IMR-90 (cell line): ENCODE measurements around the gene ACADS. TPM values are rescaled to one million over a fixed set of nuclear protein-coding genes. Genes with fewer than 3 reads are reported as not detected.

ENCODE experiments used
- ATAC-seq: fragments of 200-7000 bp; cut with Tn5 transposase; 2 replicates; pipeline ENCODE4 v1.9.1; 2020; ENCODE audit warnings: low read depth, mild to moderate bottlenecking, moderate library complexity
- BruUV-seq: library from RNA; stranded (reverse); fragments of 400-500 nt; replicated peaks from 2 replicates; lab custom pipeline; 2021; lab: Mats Ljungman, UMichigan
- CTCF ChIA-PET: fragments of 300-600 bp; formaldehyde crosslinking; extraction: SDS; loops from one replicate; lab custom pipeline; 2021; ENCODE audit warnings: antibody characterized with exemption; lab: Yijun Ruan, JAX
- POLR2A ChIA-PET: fragments of 300-600 bp; sonication (Branson Sonifier 250); formaldehyde crosslinking; loops from one replicate; lab custom pipeline; 2022; ENCODE audit warnings: antibody characterized with exemption; ENCODE audit not compliant: unreplicated experiment; lab: Charles Lee
- DNase-seq: peaks from one replicate; pipeline ENCODE4 v3.0.0; 2013
- H2AFZ ChIP-seq: replicated peaks from 2 replicates; pipeline ENCODE3; 2013; ENCODE audit warnings: low read length, mild to moderate bottlenecking; ENCODE audit not compliant: poor library complexity
- H2AK5ac ChIP-seq: 2 replicates; pipeline ENCODE4 v1.6.1; 2013; ENCODE audit warnings: low read depth, low read length, inconsistent platforms
- H2AK9ac ChIP-seq: replicated peaks from 2 replicates; pipeline ENCODE3; 2013; ENCODE audit warnings: mild to moderate bottlenecking, low read depth, low read length, moderate library complexity; ENCODE audit not compliant: poor library complexity
- H2BK120ac ChIP-seq: 2 replicates; pipeline ENCODE4 v1.6.1; 2013; ENCODE audit warnings: low read depth, low read length, inconsistent platforms
- H2BK15ac ChIP-seq: 3 replicates; pipeline ENCODE4 v1.6.1; 2013; ENCODE audit warnings: low read depth, low read length, inconsistent platforms
- H2BK20ac ChIP-seq: 2 replicates; pipeline ENCODE4 v1.6.1; 2013; ENCODE audit warnings: low read depth, mild to moderate bottlenecking, inconsistent platforms, low read length, moderate library complexity
- H2BK5ac ChIP-seq: 2 replicates; pipeline ENCODE4 v1.6.1; 2013; ENCODE audit warnings: mild to moderate bottlenecking, low read depth, low read length, inconsistent platforms; ENCODE audit not compliant: poor library complexity, severe bottlenecking
- H3K14ac ChIP-seq: replicated peaks from 2 replicates; pipeline ENCODE4 v1.6.1; 2013; ENCODE audit warnings: low read depth, low read length, inconsistent platforms
- H3K18ac ChIP-seq: 2 replicates; pipeline ENCODE4 v1.6.1; 2013; ENCODE audit warnings: low read depth, low read length, control low read depth
- H3K23ac ChIP-seq: 2 replicates; pipeline ENCODE4 v1.6.1; 2013; ENCODE audit warnings: low read depth, low read length, inconsistent platforms
- H3K27ac ChIP-seq: 2 replicates; pipeline ENCODE4 v1.5.1; 2013; ENCODE audit warnings: mild to moderate bottlenecking, control low read depth, low read length; ENCODE audit not compliant: insufficient read depth
- H3K27me3 ChIP-seq: 2 replicates; pipeline ENCODE4 v1.6.1; 2013; ENCODE audit warnings: low read length; ENCODE audit not compliant: control insufficient read depth, insufficient read depth
- H3K36me3 ChIP-seq: 2 replicates; pipeline ENCODE4 v1.6.1; 2013; ENCODE audit warnings: low read length, mixed read lengths; ENCODE audit not compliant: control insufficient read depth, insufficient read depth
- H3K4ac ChIP-seq: 2 replicates; pipeline ENCODE4 v1.6.1; 2013; ENCODE audit warnings: low read depth, low read length, inconsistent platforms
- H3K4me1 ChIP-seq: 2 replicates; pipeline ENCODE4 v1.6.1; 2013; ENCODE audit warnings: low read length, mixed read lengths; ENCODE audit not compliant: control insufficient read depth, insufficient read depth
- H3K4me2 ChIP-seq: 2 replicates; pipeline ENCODE4 v1.6.1; 2013; ENCODE audit warnings: low read depth, mild to moderate bottlenecking, control low read depth, low read length, moderate library complexity
- H3K4me3 ChIP-seq: 2 replicates; pipeline ENCODE4 v1.5.1; 2013; ENCODE audit warnings: low read depth, mild to moderate bottlenecking, control low read depth, low read length, moderate library complexity; ENCODE audit not compliant: insufficient read depth
- H3K56ac ChIP-seq: 2 replicates; pipeline ENCODE4 v1.6.1; 2013; ENCODE audit warnings: low read length, inconsistent platforms; ENCODE audit not compliant: insufficient read depth; ENCODE audit errors: extremely low read depth
- H3K79me1 ChIP-seq, 2 experiments: 2 replicates each; pipeline ENCODE4 v1.6.1; 2013; ENCODE audit warnings: low read length in 2 of 2, inconsistent platforms in 1 of 2, low read depth in 1 of 2
- H3K9ac ChIP-seq: 2 replicates; pipeline ENCODE4 v1.6.1; 2013; ENCODE audit warnings: low read depth, low read length, control low read depth
- H3K9me1 ChIP-seq: 2 replicates; pipeline ENCODE4 v1.6.1; 2013; ENCODE audit warnings: low read length, inconsistent platforms; ENCODE audit not compliant: insufficient read depth
- H3K9me3 ChIP-seq: 2 replicates; pipeline ENCODE4 v1.6.1; 2013; ENCODE audit warnings: low read length; ENCODE audit not compliant: control insufficient read depth, insufficient read depth
- H4K20me1 ChIP-seq: 2 replicates; pipeline ENCODE4 v1.6.1; 2013; ENCODE audit warnings: low read length, inconsistent platforms; ENCODE audit not compliant: insufficient read depth
- H4K5ac ChIP-seq: 2 replicates; pipeline ENCODE4 v1.6.1; 2013; ENCODE audit warnings: mild to moderate bottlenecking, low read depth, low read length, control low read depth
- H4K8ac ChIP-seq, 2 experiments: 2 replicates each; pipeline ENCODE4 v1.6.1; 2013; ENCODE audit warnings: low read depth in 2 of 2, low read length in 2 of 2, control low read depth in 1 of 2, inconsistent platforms in 1 of 2
- H4K91ac ChIP-seq: 2 replicates; pipeline ENCODE4 v1.6.1; 2013; ENCODE audit warnings: low read depth, low read length, inconsistent platforms; ENCODE audit not compliant: insufficient read depth
- BHLHE40 ChIP-seq: fragments of 150-350 bp; IDR thresholded peaks from 2 replicates; pipeline ENCODE4 v1.6.1; 2016; ENCODE audit warnings: mild to moderate bottlenecking, low read depth, low read length
- CEBPB ChIP-seq: IDR thresholded peaks from 2 replicates; pipeline ENCODE4 v1.6.1; 2012; ENCODE audit warnings: low read depth, low read length, improper control_type of control experiment
- ELK1 ChIP-seq: fragments of 150-350 bp; IDR thresholded peaks from 2 replicates; pipeline ENCODE4 v1.6.1; 2016; ENCODE audit warnings: low read depth, mild to moderate bottlenecking, low read length, moderate library complexity, borderline replicate concordance
- FOS ChIP-seq: fragments of 150-350 bp; IDR thresholded peaks from 2 replicates; pipeline ENCODE4 v1.6.1; 2016; ENCODE audit warnings: low read depth, low read length
- MAFK ChIP-seq: IDR thresholded peaks from 2 replicates; pipeline ENCODE4 v1.6.1; 2012; ENCODE audit warnings: low read depth, low read length, improper control_type of control experiment
- MXI1 ChIP-seq: IDR thresholded peaks from 2 replicates; pipeline ENCODE4 v1.6.1; 2012; ENCODE audit warnings: low read depth, mild to moderate bottlenecking, low read length, moderate library complexity, borderline replicate concordance
- POLR2A ChIP-seq: IDR thresholded peaks from 2 replicates; pipeline ENCODE4 v1.6.1; 2012; ENCODE audit warnings: mild to moderate bottlenecking, low read depth, low read length
- RCOR1 ChIP-seq: IDR thresholded peaks from 2 replicates; pipeline ENCODE4 v1.6.1; 2012; ENCODE audit warnings: mild to moderate bottlenecking, low read length, improper control_type of control experiment; ENCODE audit not compliant: insufficient replicate concordance
- RFX5 ChIP-seq: IDR thresholded peaks from 2 replicates; pipeline ENCODE4 v1.8.0; 2012; ENCODE audit warnings: low read depth, mild to moderate bottlenecking, low read length, moderate library complexity
- SMC3 ChIP-seq: fragments of 150-350 bp; IDR thresholded peaks from 2 replicates; pipeline ENCODE4 v1.6.1; 2016; ENCODE audit warnings: low read depth, mild to moderate bottlenecking, antibody characterized with exemption, low read length, moderate library complexity
- WGBS, 2 experiments: methylation state at CpG; one replicate each; pipeline versions ENCODE4 v1.1.5 to v1.1.7; 2013; ENCODE audit warnings: missing lambda C conversion rate in 2 of 2; ENCODE audit not compliant: insufficient read length in 1 of 2; ENCODE audit errors: extremely low coverage in 2 of 2; 5-methylcytosine and 5-hydroxymethylcytosine counted together
- dilution Hi-C: fragments of 300-500 bp; cut with HindIII; formaldehyde crosslinking; loops from one replicate; pipeline ENCODE4 v1.14.3; 2018; ENCODE audit warnings: low sequenced_read_pairs; ENCODE audit not compliant: unreplicated experiment
- in situ Hi-C: fragments of 300-500 bp; cut with MboI; formaldehyde crosslinking; loops from 3 replicates; pipeline ENCODE4 v1.14.3; 2019; ENCODE audit warnings: low sequenced_read_pairs, inconsistent platforms, mixed read lengths
- intact Hi-C: fragments of 100-400 bp; cut with micrococcal nuclease; formaldehyde crosslinking; loops from 2 replicates; pipeline ENCODE4 v1.10.0; 2022
- polyA plus RNA-seq, 3 experiments: library from polyadenylated mRNA; depleted of rRNA; stranded (reverse); fragments of >200 nt; gene quantifications; 2 replicates each; pipeline ENCODE4 v1.2.3, GENCODE V29; 2012; ENCODE audit warnings: low replicate concordance in 1 of 3
- total RNA-seq: library from RNA; depleted of rRNA; stranded (reverse); fragments of >200 nt; gene quantifications from 2 replicates; pipeline ENCODE4 v1.2.3, GENCODE V29; 2012

The ACADS gene
- total and polyA plus RNA-seq, 2 of the 4 experiments (the other 2 are of a cell fraction): 2.9 to 5.5 TPM

GRCh38 chr12:120761519-120761934 is 35.9 kb downstream of the ACADS start:
- no peak overlapping the region for H3K27ac ChIP-seq
- no peak overlapping the region for H2BK15ac ChIP-seq
- H3K27me3 ChIP-seq: no peaks in the 10 kb centered on the region
- no peaks in the 10 kb centered on the region; the same call in 1 of the 2 replicates for H3K9me1 ChIP-seq
- BruUV-seq: no TSS peak
- dilution Hi-C loops: no loop called here
- no peak overlapping the region for H3K4me2 ChIP-seq
- H3K23ac ChIP-seq: no peak overlapping the region
- H3K18ac ChIP-seq: no peak overlapping the region
- no peak overlapping the region for H2BK20ac ChIP-seq
- H4K20me1 ChIP-seq: no peaks in the 10 kb centered on the region
- ATAC-seq (0 out of 2 replicates have a peak, but pooled peaks have one; percentile 17), DNase-seq (peak; percentile 57)
- H3K4me1 ChIP-seq: no peaks in the 10 kb centered on the region
- 77% methylated on average over 4 of the region's 9 CpGs; no CpG with 5 or more reads in 1 of the 2 experiments for WGBS, 2 experiments
- no peaks in the 10 kb centered on the region for H3K9me3 ChIP-seq
- intact Hi-C loops: loop anchor here (5.0 kb wide), 1 partner anchor 434 kb away; the partner anchor contains the start of gene PLA2G1B
- no peak overlapping the region for H2AK5ac ChIP-seq
- ChIA-PET CTCF (interaction anchor here (0.6 kb wide), 2 partner anchors 210 to 509 kb away, joined by 3 to 4 read pairs; no protein-coding TSS in a partner anchor), POLR2A (no interaction called here)
- H2AFZ ChIP-seq: no peak overlapping the region
- H3K4me3 ChIP-seq: no peak overlapping the region
- H3K36me3 ChIP-seq: peaks cover 33% of the 10 kb centered on the region
- no peaks in the 10 kb centered on the region for H3K79me1 ChIP-seq
- H2BK5ac ChIP-seq: no peak overlapping the region
- in situ Hi-C loops: no loop called here
- H3K14ac ChIP-seq: no peak overlapping the region
- H4K91ac ChIP-seq: no peak overlapping the region
- no peak overlapping the region for H2AK9ac ChIP-seq
- no peak overlapping the region for H3K56ac ChIP-seq
- no peak overlapping the region for H3K9ac ChIP-seq
- no peak overlapping the region for H2BK120ac ChIP-seq
- TF ChIP-seq SMC3 (no peak), RFX5 (no peak), FOS (no peak), CEBPB (no peak), MXI1 (no peak), MAFK (no peak), ELK1 (no peak), RCOR1 (no peak), BHLHE40 (no peak), POLR2A (no peak)
- H4K5ac ChIP-seq: no peak overlapping the region
- no peak overlapping the region for H4K8ac ChIP-seq
- H3K4ac ChIP-seq: no peak overlapping the region
